ENCODE data around the gene RAB39A. TPM values are rescaled to one million over a fixed set of nuclear protein-coding genes. Genes with fewer than 3 reads are reported as not detected.

RAB39A gene
- polyA plus RNA-seq, 3 donors: 1.9 to 6.3 (median 3.9) TPM

GRCh38 chr11:108012139-108012725 lies 84.0 kb downstream of the RAB39A start:
- Histone ChIP-seq H2AFZ (ENCODE audit: insufficient read depth, low read depth, low read length, poor library complexity, severe bottlenecking) (no peak overlapping the region), H3K9me3 (replicated peaks in 1 of 2; ENCODE audit: control insufficient read depth in 1 of 2, insufficient read depth in 1 of 2, low read length in 2 of 2) (no peaks in the 10 kb centered on the region), H3K4me3 (replicated peaks in 1 of 3; ENCODE audit: low read depth in 2 of 3, low read length in 3 of 3) (no peak overlapping the region), H3K4me1 (ENCODE audit: control insufficient read depth in 1 of 2, insufficient read depth in 2 of 2, low read length in 2 of 2) (peaks cover 18 to 33% of the 10 kb centered on the region in 2 donors), H3K9ac (ENCODE audit: insufficient read depth, low read length, poor library complexity, severe bottlenecking) (no peak overlapping the region), H3K79me2 (ENCODE audit: insufficient read depth, low read length) (peaks cover 87% of the 10 kb centered on the region), H4K20me1 (ENCODE audit: insufficient read depth, low read length) (peaks cover 62% of the 10 kb centered on the region), H3K27ac (ENCODE audit: low read depth in 1 of 2, low read length in 2 of 2) (no peak overlapping the region), H3K36me3 (replicated peaks in 1 of 2; ENCODE audit: control insufficient read depth in 1 of 2, insufficient read depth in 2 of 2, low read length in 2 of 2) (peaks cover 0 to 26% of the 10 kb centered on the region in 2 donors), H3K4me2 (replicated peaks; ENCODE audit: extremely low read depth, low read length, poor library complexity, severe bottlenecking) (no peak overlapping the region), H3K27me3 (ENCODE audit: control insufficient read depth in 2 of 2, insufficient read depth in 2 of 2, low read length in 2 of 2) (no peaks in the 10 kb centered on the region)
- Mint-ChIP-seq H3K9me3 (peaks cover 0 to 2% (median 0%) of the 10 kb centered on the region in 7 donors), H3K36me3 (peaks cover 12 to 19% of the 10 kb centered on the region in 2 donors), H3K4me1 (peaks cover 17% of the 10 kb centered on the region), H3K27me3 (ENCODE audit: low read depth in 3 of 3) (no peaks in the 10 kb centered on the region), H3K27ac (no peak overlapping the region), H3K4me3 (no peak overlapping the region)
- intact Hi-C loops (cut with micrococcal nuclease): no loop called here
- 86% methylated on average over 1 of the region's 5 CpGs for WGBS (ENCODE audit: insufficient coverage)
- no peak for DNase-seq
- TF ChIP-seq CTCF (IDR thresholded peaks at IDR 0.05): no peak

Other genes with a start within 250 kb of the RAB39A start
- gene SLN, start 216.4 kb upstream of the RAB39A start, polyA plus RNA-seq: not detected
- gene SLC35F2, start 69.7 kb upstream of the RAB39A start, polyA plus RNA-seq: under 1 TPM in 2 of 3 donors, not detected in 1; 0.24 to 0.25 TPM
- 10 to 100 TPM; 24.7 to 37.8 (median 36.7) TPM for gene CUL5, start 80.5 kb downstream of the RAB39A start, polyA plus RNA-seq
- gene ACAT1, start 193.1 kb downstream of the RAB39A start, polyA plus RNA-seq: 10 to 100 TPM; 13.6 to 24.1 (median 22.3) TPM